Hippocampal formation (tissue), 2 donors: ENCODE results near the gene PPP4R1.
"Not testable (repeated sequence)": the region's sequence is repeated elsewhere in the genome, so short reads cannot be mapped to it uniquely, and the experiment has no call there.

Experiments used
- DNase-seq, 2 donors: peaks; one replicate each; lab custom pipeline; 2025; lab: John Stamatoyannopoulos, UW

Gene PPP4R1

GRCh38 chr18:9614401-9615279 lies at the start of gene PPP4R1:
PPP4R1 (minus strand) TSS chr18:9614559; CDS start chr18:9614484, 75 bp downstream.
- peak; percentile 68 to 70 for DNase-seq

- DNase-seq = no peak
Observed at GRCh38 chr18:9663377-9663776, 49.0 kb upstream of the PPP4R1 start.

GRCh38 chr18:9661564-9661963 lies 47.2 kb upstream of the PPP4R1 start:
- no peak for DNase-seq

- no peak for DNase-seq
Observed at GRCh38 chr18:9659499-9660375, 45.4 kb upstream of the PPP4R1 start.

- DNase-seq = no peak
Observed at GRCh38 chr18:9658087-9658641, 43.8 kb upstream of the PPP4R1 start.

GRCh38 chr18:9655232-9655767 lies 40.9 kb upstream of the PPP4R1 start:
- no peak for DNase-seq

GRCh38 chr18:9653390-9653789 lies 39.0 kb upstream of the PPP4R1 start:
- peak; percentile 54 to 75 for DNase-seq

GRCh38 chr18:9649164-9649540 lies 34.8 kb upstream of the PPP4R1 start:
- no peak for DNase-seq

- DNase-seq = no peak
Observed at GRCh38 chr18:9648431-9649163, 34.2 kb upstream of the PPP4R1 start.

- no peak for DNase-seq
Observed at GRCh38 chr18:9647496-9648323, 33.4 kb upstream of the PPP4R1 start.

GRCh38 chr18:9643549-9643948 lies 29.2 kb upstream of the PPP4R1 start:
- no peak for DNase-seq

GRCh38 chr18:9642799-9643462 lies 28.6 kb upstream of the PPP4R1 start:
- no peak for DNase-seq

GRCh38 chr18:9641081-9641480 lies 26.7 kb upstream of the PPP4R1 start:
- DNase-seq = not testable (repeated sequence)

- DNase-seq = no peak
Observed at GRCh38 chr18:9638886-9639285, 24.5 kb upstream of the PPP4R1 start.

GRCh38 chr18:9637036-9637767 lies 22.8 kb upstream of the PPP4R1 start:
- no peak for DNase-seq

- DNase-seq = no peak
Observed at GRCh38 chr18:9634856-9635255, 20.5 kb upstream of the PPP4R1 start.

- DNase-seq = no peak
Observed at GRCh38 chr18:9631814-9632496, 17.6 kb upstream of the PPP4R1 start.

- no peak for DNase-seq
Observed at GRCh38 chr18:9630444-9630843, 16.1 kb upstream of the PPP4R1 start.

- no peak for DNase-seq
Observed at GRCh38 chr18:9629709-9630108, 15.3 kb upstream of the PPP4R1 start.
